ENCODE results near the gene RCOR1.

Gene RCOR1

DNA sequence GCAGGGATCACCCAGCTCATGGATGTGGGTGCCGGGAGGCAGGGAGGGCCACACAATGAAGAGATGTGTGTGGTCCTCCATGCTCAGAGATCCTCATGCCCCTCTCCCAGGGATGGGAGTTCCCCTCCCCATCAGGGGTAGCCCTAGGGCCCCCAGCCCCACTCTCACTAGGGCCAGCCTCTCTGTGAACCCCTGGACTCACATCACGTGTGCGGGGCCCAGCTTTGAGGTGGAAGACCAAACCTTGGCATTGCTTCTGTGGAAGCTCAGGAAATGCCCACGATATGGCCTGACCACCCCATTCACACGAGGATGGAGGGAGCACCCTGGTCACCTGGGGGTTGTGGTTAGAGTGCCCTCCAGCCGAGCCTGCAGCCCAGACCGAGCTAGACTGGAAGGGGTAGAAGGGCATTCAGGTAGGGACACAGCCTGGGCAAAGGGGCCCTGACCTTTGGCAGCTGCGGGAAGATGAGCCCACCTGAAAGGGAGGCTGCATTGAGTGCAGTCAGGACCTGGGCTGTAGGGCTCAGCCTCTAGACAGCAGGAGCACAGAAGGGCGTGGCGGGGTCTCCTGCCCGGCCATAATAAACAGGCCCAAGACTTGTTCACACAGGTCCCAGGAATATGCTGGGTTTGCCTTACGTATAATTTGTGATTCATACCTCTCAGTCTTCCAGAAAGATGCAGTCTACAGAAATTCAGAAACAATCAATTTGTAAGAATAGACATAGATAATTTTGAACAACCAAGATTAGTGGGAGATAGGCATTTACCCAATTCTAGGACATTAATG, 34.8 kb upstream of the RCOR1 start:
- no peak overlapping the region for H3K4me2 ChIP-seq (ENCODE audit: low read depth, low read length, poor library complexity, severe bottlenecking)
- TF ChIP-seq EZH2phosphoT487 (conservative IDR thresholded peaks at IDR 0.05; ENCODE audit: low read length): no peak
- TF ChIP-seq, protein P1, sequence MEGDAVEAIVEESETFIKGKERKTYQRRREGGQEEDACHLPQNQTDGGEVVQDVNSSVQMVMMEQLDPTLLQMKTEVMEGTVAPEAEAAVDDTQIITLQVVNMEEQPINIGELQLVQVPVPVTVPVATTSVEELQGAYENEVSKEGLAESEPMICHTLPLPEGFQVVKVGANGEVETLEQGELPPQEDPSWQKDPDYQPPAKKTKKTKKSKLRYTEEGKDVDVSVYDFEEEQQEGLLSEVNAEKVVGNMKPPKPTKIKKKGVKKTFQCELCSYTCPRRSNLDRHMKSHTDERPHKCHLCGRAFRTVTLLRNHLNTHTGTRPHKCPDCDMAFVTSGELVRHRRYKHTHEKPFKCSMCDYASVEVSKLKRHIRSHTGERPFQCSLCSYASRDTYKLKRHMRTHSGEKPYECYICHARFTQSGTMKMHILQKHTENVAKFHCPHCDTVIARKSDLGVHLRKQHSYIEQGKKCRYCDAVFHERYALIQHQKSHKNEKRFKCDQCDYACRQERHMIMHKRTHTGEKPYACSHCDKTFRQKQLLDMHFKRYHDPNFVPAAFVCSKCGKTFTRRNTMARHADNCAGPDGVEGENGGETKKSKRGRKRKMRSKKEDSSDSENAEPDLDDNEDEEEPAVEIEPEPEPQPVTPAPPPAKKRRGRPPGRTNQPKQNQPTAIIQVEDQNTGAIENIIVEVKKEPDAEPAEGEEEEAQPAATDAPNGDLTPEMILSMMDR (IDR thresholded peaks at IDR 0.05; ENCODE audit: insufficient read depth, low read length, poor library complexity, severe bottlenecking): no peak
- no peak overlapping the region for H2AFZ ChIP-seq (ENCODE audit: low read depth, low read length, severe bottlenecking)
- no peaks in the 10 kb centered on the region for H3K27me3 ChIP-seq (ENCODE audit: low read length)
- H3K4me3 ChIP-seq (ENCODE audit: insufficient read depth, low read length, poor library complexity, severe bottlenecking): no peak overlapping the region
- H3K9ac ChIP-seq (ENCODE audit: low read length): no peak overlapping the region
- H3K27ac ChIP-seq (ENCODE audit: low read depth, low read length): no peak overlapping the region
- H4K20me1 ChIP-seq (ENCODE audit: low read depth, low read length): no peaks in the 10 kb centered on the region
- H3K79me2 ChIP-seq (ENCODE audit: insufficient read depth, low read length): no peaks in the 10 kb centered on the region
- no peaks in the 10 kb centered on the region for H3K9me3 ChIP-seq (ENCODE audit: insufficient read depth, low read length)
- no peaks in the 10 kb centered on the region for H3K36me3 ChIP-seq (ENCODE audit: low read length)
- no peaks in the 10 kb centered on the region for H3F3A ChIP-seq (ENCODE audit: insufficient read depth)
- H3K9me2 ChIP-seq (replicated peaks; ENCODE audit: insufficient read depth, low read length): no peaks in the 10 kb centered on the region

DNA sequence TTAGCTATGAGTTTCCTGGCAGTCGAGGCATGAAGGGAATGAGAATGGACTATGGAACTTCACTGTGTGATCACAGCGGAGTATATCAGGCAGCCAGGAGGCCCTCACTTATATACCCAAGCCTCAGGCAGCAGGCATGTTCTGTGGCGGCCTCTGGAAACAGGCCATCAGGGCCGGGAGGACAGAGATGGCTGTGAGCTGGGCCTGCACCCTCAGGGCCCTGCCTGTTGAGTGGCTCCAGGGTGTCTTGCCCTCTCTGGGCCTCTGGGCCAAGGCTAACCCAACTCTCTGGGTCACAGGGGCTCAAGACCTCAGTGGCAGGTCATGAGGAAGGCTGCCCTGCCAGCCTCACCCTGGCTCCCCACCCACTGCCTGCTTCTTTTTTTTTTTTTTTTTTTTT, 33.9 kb upstream of the RCOR1 start:
- Histone ChIP-seq H3K9ac (ENCODE audit: low read length) (no peak overlapping the region), H3K9me3 (ENCODE audit: insufficient read depth, low read length) (no peaks in the 10 kb centered on the region), H3K36me3 (ENCODE audit: low read length) (no peaks in the 10 kb centered on the region), H3F3A (ENCODE audit: insufficient read depth) (no peaks in the 10 kb centered on the region), H3K79me2 (ENCODE audit: insufficient read depth, low read length) (no peaks in the 10 kb centered on the region), H2AFZ (ENCODE audit: low read depth, low read length, severe bottlenecking) (no peak overlapping the region), H3K27ac (ENCODE audit: low read depth, low read length) (no peak overlapping the region), H3K4me2 (ENCODE audit: low read depth, low read length, poor library complexity, severe bottlenecking) (no peak overlapping the region), H3K27me3 (ENCODE audit: low read length) (no peaks in the 10 kb centered on the region), H3K9me2 (replicated peaks; ENCODE audit: insufficient read depth, low read length) (no peaks in the 10 kb centered on the region), H3K4me3 (ENCODE audit: insufficient read depth, low read length, poor library complexity, severe bottlenecking) (no peak overlapping the region), H4K20me1 (ENCODE audit: low read depth, low read length) (no peaks in the 10 kb centered on the region)
- no peak for TF ChIP-seq EZH2phosphoT487 (conservative IDR thresholded peaks at IDR 0.05; ENCODE audit: low read length)
- TF ChIP-seq, protein P1 (IDR thresholded peaks at IDR 0.05; ENCODE audit: insufficient read depth, low read length, poor library complexity, severe bottlenecking): no peak

DNA sequence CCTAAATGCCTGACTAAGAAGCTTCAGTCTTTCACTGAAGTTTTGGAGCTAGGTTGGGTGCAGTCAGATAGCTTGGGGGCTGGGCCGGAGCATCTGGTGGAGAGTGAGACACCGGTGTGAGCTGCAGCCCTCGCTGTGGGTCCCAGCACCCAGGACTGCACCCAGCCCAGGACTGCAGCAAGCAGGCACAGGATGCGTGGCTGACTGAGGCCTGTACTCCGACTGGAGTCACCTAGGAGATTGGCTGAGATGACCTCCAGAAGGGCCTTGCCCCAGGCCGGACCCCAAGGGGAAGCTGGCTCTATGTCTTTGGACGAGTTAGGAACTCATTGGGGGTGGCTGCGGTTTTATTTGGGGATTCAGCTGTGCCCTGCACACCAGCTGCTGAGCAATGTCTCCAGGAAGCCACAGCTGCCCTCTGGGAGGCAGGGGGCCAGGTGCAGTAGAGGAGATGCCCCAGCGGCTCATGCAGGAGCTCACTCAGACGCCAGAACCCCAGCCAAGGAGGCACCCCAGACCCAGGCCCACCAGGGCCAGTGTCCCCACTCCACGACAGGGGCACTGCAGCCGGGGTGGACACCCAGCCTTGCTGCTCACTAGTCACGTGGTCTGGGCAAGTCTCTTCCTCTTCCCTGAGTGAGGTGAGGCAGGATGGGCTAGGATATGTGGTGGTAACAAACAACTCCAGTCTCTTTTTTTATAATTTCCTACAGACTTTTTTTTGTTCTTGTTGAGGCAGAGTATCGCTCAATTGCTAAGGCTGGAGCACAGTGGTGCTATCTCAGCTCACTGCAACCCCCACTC, 31.8 kb upstream of the RCOR1 start:
- no peak overlapping the region for H3K4me2 ChIP-seq (ENCODE audit: low read depth, low read length, poor library complexity, severe bottlenecking)

More for the DNA sequence above, 31.8 kb upstream of the RCOR1 start:
- Histone ChIP-seq H3K27ac (ENCODE audit: low read depth, low read length) (no peak overlapping the region), H3K4me3 (ENCODE audit: insufficient read depth, low read length, poor library complexity, severe bottlenecking) (no peak overlapping the region), H2AFZ (ENCODE audit: low read depth, low read length, severe bottlenecking) (no peak overlapping the region), H3K27me3 (ENCODE audit: low read length) (no peaks in the 10 kb centered on the region), H4K20me1 (ENCODE audit: low read depth, low read length) (no peaks in the 10 kb centered on the region), H3K9me3 (ENCODE audit: insufficient read depth, low read length) (no peaks in the 10 kb centered on the region), H3K79me2 (ENCODE audit: insufficient read depth, low read length) (no peaks in the 10 kb centered on the region), H3K36me3 (ENCODE audit: low read length) (no peaks in the 10 kb centered on the region), H3K9me2 (replicated peaks; ENCODE audit: insufficient read depth, low read length) (no peaks in the 10 kb centered on the region), H3F3A (ENCODE audit: insufficient read depth) (no peaks in the 10 kb centered on the region), H3K9ac (ENCODE audit: low read length) (no peak overlapping the region)
- TF ChIP-seq, protein P1 (IDR thresholded peaks at IDR 0.05; ENCODE audit: insufficient read depth, low read length, poor library complexity, severe bottlenecking): no peak
- TF ChIP-seq EZH2phosphoT487 (conservative IDR thresholded peaks at IDR 0.05; ENCODE audit: low read length): no peak
